ENCODE data around the gene CCDC70.

- TF ChIP-seq, protein P1, sequence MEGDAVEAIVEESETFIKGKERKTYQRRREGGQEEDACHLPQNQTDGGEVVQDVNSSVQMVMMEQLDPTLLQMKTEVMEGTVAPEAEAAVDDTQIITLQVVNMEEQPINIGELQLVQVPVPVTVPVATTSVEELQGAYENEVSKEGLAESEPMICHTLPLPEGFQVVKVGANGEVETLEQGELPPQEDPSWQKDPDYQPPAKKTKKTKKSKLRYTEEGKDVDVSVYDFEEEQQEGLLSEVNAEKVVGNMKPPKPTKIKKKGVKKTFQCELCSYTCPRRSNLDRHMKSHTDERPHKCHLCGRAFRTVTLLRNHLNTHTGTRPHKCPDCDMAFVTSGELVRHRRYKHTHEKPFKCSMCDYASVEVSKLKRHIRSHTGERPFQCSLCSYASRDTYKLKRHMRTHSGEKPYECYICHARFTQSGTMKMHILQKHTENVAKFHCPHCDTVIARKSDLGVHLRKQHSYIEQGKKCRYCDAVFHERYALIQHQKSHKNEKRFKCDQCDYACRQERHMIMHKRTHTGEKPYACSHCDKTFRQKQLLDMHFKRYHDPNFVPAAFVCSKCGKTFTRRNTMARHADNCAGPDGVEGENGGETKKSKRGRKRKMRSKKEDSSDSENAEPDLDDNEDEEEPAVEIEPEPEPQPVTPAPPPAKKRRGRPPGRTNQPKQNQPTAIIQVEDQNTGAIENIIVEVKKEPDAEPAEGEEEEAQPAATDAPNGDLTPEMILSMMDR (IDR thresholded peaks at IDR 0.05), result no peak
- TF ChIP-seq NR3C1 (CRISPR knock-in tag; conservative IDR thresholded peaks at IDR 0.05; ENCODE audit: low read depth) (no peak), GABPB1 (CRISPR knock-in tag; IDR thresholded peaks at IDR 0.05) (no peak), IRF1 (CRISPR knock-in tag; IDR thresholded peaks at IDR 0.05) (no peak), MLX (CRISPR knock-in tag; IDR thresholded peaks at IDR 0.05) (no peak), TEAD4 (CRISPR knock-in tag; IDR thresholded peaks at IDR 0.05) (no peak), JUN (CRISPR knock-in tag; IDR thresholded peaks at IDR 0.05) (no peak)
- TF ChIP-seq, protein P2, sequence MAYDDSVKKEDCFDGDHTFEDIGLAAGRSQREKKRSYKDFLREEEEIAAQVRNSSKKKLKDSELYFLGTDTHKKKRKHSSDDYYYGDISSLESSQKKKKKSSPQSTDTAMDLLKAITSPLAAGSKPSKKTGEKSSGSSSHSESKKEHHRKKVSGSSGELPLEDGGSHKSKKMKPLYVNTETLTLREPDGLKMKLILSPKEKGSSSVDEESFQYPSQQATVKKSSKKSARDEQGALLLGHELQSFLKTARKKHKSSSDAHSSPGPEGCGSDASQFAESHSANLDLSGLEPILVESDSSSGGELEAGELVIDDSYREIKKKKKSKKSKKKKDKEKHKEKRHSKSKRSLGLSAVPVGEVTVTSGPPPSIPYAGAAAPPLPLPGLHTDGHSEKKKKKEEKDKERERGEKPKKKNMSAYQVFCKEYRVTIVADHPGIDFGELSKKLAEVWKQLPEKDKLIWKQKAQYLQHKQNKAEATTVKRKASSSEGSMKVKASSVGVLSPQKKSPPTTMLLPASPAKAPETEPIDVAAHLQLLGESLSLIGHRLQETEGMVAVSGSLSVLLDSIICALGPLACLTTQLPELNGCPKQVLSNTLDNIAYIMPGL (CRISPR knock-in tag; IDR thresholded peaks at IDR 0.05), result no peak
- TF ChIP-seq, protein P3, sequence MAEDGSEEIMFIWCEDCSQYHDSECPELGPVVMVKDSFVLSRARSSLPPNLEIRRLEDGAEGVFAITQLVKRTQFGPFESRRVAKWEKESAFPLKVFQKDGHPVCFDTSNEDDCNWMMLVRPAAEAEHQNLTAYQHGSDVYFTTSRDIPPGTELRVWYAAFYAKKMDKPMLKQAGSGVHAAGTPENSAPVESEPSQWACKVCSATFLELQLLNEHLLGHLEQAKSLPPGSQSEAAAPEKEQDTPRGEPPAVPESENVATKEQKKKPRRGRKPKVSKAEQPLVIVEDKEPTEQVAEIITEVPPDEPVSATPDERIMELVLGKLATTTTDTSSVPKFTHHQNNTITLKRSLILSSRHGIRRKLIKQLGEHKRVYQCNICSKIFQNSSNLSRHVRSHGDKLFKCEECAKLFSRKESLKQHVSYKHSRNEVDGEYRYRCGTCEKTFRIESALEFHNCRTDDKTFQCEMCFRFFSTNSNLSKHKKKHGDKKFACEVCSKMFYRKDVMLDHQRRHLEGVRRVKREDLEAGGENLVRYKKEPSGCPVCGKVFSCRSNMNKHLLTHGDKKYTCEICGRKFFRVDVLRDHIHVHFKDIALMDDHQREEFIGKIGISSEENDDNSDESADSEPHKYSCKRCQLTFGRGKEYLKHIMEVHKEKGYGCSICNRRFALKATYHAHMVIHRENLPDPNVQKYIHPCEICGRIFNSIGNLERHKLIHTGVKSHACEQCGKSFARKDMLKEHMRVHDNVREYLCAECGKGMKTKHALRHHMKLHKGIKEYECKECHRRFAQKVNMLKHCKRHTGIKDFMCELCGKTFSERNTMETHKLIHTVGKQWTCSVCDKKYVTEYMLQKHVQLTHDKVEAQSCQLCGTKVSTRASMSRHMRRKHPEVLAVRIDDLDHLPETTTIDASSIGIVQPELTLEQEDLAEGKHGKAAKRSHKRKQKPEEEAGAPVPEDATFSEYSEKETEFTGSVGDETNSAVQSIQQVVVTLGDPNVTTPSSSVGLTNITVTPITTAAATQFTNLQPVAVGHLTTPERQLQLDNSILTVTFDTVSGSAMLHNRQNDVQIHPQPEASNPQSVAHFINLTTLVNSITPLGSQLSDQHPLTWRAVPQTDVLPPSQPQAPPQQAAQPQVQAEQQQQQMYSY (CRISPR knock-in tag; IDR thresholded peaks at IDR 0.05), result no peak
Measured at GRCh38 chr13:51840917-51841316, 20.9 kb upstream of the CCDC70 start.

All from WTC11 (cell line).